HEK293 (cell line): ENCODE data around the gene TNFSF4.

Experiments
- HOXD13 ChIP-seq: sonication (generic); formaldehyde crosslinking; IDR thresholded peaks from 2 replicates; pipeline ENCODE4 v1.8.0; 2022; ENCODE audit warnings: missing genetic modification reagents, borderline replicate concordance
- INSM2 ChIP-seq: fragments of 450-650 bp; formaldehyde crosslinking; IDR thresholded peaks from 2 replicates; pipeline ENCODE4 v1.5.1; 2016; ENCODE audit warnings: missing biosample characterization, missing genetic modification characterization
- OSR2 ChIP-seq: fragments of 450-650 bp; formaldehyde crosslinking; IDR thresholded peaks from 2 replicates; pipeline ENCODE4 v1.5.1; 2016; ENCODE audit warnings: missing biosample characterization, missing genetic modification characterization
- PRDM6 ChIP-seq: fragments of 450-650 bp; formaldehyde crosslinking; IDR thresholded peaks from 2 replicates; pipeline ENCODE4 v1.5.1; 2017; ENCODE audit warnings: missing biosample characterization, missing genetic modification characterization
- WT1 ChIP-seq: fragments of 450-650 bp; formaldehyde crosslinking; IDR thresholded peaks from 2 replicates; pipeline ENCODE4 v1.5.1; 2016; ENCODE audit warnings: missing biosample characterization, missing genetic modification characterization
- ZFP3 ChIP-seq: fragments of 450-650 bp; formaldehyde crosslinking; IDR thresholded peaks from 2 replicates; pipeline ENCODE4 v1.5.1; 2016; ENCODE audit warnings: low read depth, missing biosample characterization, missing genetic modification characterization
- ZFP41 ChIP-seq: fragments of 450-650 bp; formaldehyde crosslinking; IDR thresholded peaks from 2 replicates; pipeline ENCODE4 v1.5.1; 2016; ENCODE audit warnings: missing biosample characterization, missing genetic modification characterization, borderline replicate concordance
- ZFP69B ChIP-seq: fragments of 450-650 bp; formaldehyde crosslinking; IDR thresholded peaks from 2 replicates; pipeline ENCODE4 v1.5.1; 2016; ENCODE audit warnings: missing biosample characterization, missing genetic modification characterization
- ZNF10 ChIP-seq: fragments of 450-650 bp; formaldehyde crosslinking; IDR thresholded peaks from 2 replicates; pipeline ENCODE4 v1.5.1; 2017; ENCODE audit warnings: missing biosample characterization, missing genetic modification characterization
- ZNF112 ChIP-seq: fragments of 450-650 bp; formaldehyde crosslinking; IDR thresholded peaks from 2 replicates; pipeline ENCODE4 v1.5.0; 2017; ENCODE audit warnings: missing biosample characterization, missing genetic modification characterization
- ZNF132 ChIP-seq: fragments of 450-650 bp; formaldehyde crosslinking; IDR thresholded peaks from 2 replicates; pipeline ENCODE4 v1.5.1; 2017; ENCODE audit warnings: missing biosample characterization, missing genetic modification characterization, borderline replicate concordance
- ZNF146 ChIP-seq: fragments of 450-650 bp; formaldehyde crosslinking; IDR thresholded peaks from 2 replicates; pipeline ENCODE4 v1.5.1; 2016; ENCODE audit warnings: missing biosample characterization, missing genetic modification characterization
- ZNF169 ChIP-seq: fragments of 450-650 bp; formaldehyde crosslinking; IDR thresholded peaks from 2 replicates; pipeline ENCODE4 v1.5.1; 2016; ENCODE audit warnings: missing biosample characterization, missing genetic modification characterization
- ZNF221 ChIP-seq: fragments of 450-650 bp; formaldehyde crosslinking; IDR thresholded peaks from 2 replicates; pipeline ENCODE4 v1.5.1; 2017; ENCODE audit warnings: missing biosample characterization, missing genetic modification characterization, borderline replicate concordance
- ZNF311 ChIP-seq: fragments of 450-650 bp; formaldehyde crosslinking; IDR thresholded peaks from 2 replicates; pipeline ENCODE4 v1.5.1; 2017; ENCODE audit warnings: missing biosample characterization, missing genetic modification characterization, borderline replicate concordance
- ZNF426 ChIP-seq: fragments of 450-650 bp; formaldehyde crosslinking; IDR thresholded peaks from 2 replicates; pipeline ENCODE4 v1.5.1; 2017; ENCODE audit warnings: missing biosample characterization, missing genetic modification characterization, mild to moderate bottlenecking, inconsistent platforms, moderate library complexity
- ZNF449 ChIP-seq: fragments of 450-650 bp; formaldehyde crosslinking; IDR thresholded peaks from 2 replicates; pipeline ENCODE4 v1.5.1; 2017; ENCODE audit warnings: missing biosample characterization, mild to moderate bottlenecking, missing genetic modification characterization, moderate library complexity
- ZNF544 ChIP-seq: fragments of 450-650 bp; formaldehyde crosslinking; IDR thresholded peaks from 2 replicates; pipeline ENCODE4 v1.5.0; 2017; ENCODE audit warnings: missing biosample characterization, missing genetic modification characterization
- ZNF558 ChIP-seq: fragments of 450-650 bp; formaldehyde crosslinking; IDR thresholded peaks from 2 replicates; pipeline ENCODE4 v1.5.1; 2016; ENCODE audit warnings: missing biosample characterization, missing genetic modification characterization
- ZNF777 ChIP-seq: fragments of 450-650 bp; formaldehyde crosslinking; IDR thresholded peaks from 2 replicates; pipeline ENCODE4 v1.5.1; 2017; ENCODE audit warnings: missing biosample characterization, missing genetic modification characterization, borderline replicate concordance
- ZNF791 ChIP-seq: fragments of 450-650 bp; formaldehyde crosslinking; IDR thresholded peaks from 2 replicates; pipeline ENCODE4 v1.5.1; 2016; ENCODE audit warnings: missing biosample characterization, missing genetic modification characterization
- ZNF843 ChIP-seq: fragments of 450-650 bp; formaldehyde crosslinking; IDR thresholded peaks from 2 replicates; pipeline ENCODE4 v1.5.1; 2016; ENCODE audit warnings: missing biosample characterization, missing genetic modification characterization
- ZSCAN23 ChIP-seq: fragments of 450-650 bp; formaldehyde crosslinking; IDR thresholded peaks from 2 replicates; pipeline ENCODE4 v1.5.1; 2016; ENCODE audit warnings: missing biosample characterization, missing genetic modification characterization
- TF ChIP-seq, protein P1 (sequence below): fragments of 450-650 bp; formaldehyde crosslinking; conservative IDR thresholded peaks from 2 replicates; pipeline ENCODE4 v1.5.1; 2016; ENCODE audit warnings: low read depth, missing biosample characterization, missing genetic modification characterization
- TF ChIP-seq, protein P2 (sequence below): fragments of 450-650 bp; IDR thresholded peaks from 2 replicates; pipeline ENCODE4 v1.5.1; 2018; ENCODE audit warnings: missing biosample characterization, missing genetic modification characterization
- TF ChIP-seq, protein P3 (sequence below): fragments of 450-650 bp; formaldehyde crosslinking; IDR thresholded peaks from 2 replicates; pipeline ENCODE4 v1.5.1; 2017; ENCODE audit warnings: missing biosample characterization, missing genetic modification characterization

The TNFSF4 gene

GRCh38 chr1:173190101-173190936, 16.8 kb downstream of the TNFSF4 start (continued):
- TF ChIP-seq PRDM6 (no peak), ZNF221 (tag by site-specific recombination) (no peak), ZNF843 (tag by site-specific recombination) (peak; percentile 60; the same call in 1 of the 2 replicates), OSR2 (tag by site-specific recombination) (no peak), INSM2 (no peak), ZNF426 (tag by site-specific recombination) (no peak), ZFP3 (tag by site-specific recombination) (no peak), ZNF777 (no peak), ZNF449 (tag by site-specific recombination) (no peak), ZFP41 (tag by site-specific recombination) (no peak), ZNF169 (no peak), ZNF146 (tag by site-specific recombination) (no peak), ZFP69B (0 out of 2 replicates have a peak, but pooled peaks have one; percentile 45), ZNF544 (tag by site-specific recombination) (no peak), ZNF791 (tag by site-specific recombination) (no peak), HOXD13 (CRISPR knock-in tag) (no peak), ZNF558 (tag by site-specific recombination) (0 out of 2 replicates have a peak, but pooled peaks have one; percentile 27), ZNF10 (tag by site-specific recombination) (no peak), WT1 (tag by site-specific recombination) (0 out of 2 replicates have a peak, but pooled peaks have one; percentile 11), ZNF112 (no peak), ZNF132 (no peak), ZNF311 (tag by site-specific recombination) (no peak), ZSCAN23 (tag by site-specific recombination) (no peak)
- TF ChIP-seq, protein P1, sequence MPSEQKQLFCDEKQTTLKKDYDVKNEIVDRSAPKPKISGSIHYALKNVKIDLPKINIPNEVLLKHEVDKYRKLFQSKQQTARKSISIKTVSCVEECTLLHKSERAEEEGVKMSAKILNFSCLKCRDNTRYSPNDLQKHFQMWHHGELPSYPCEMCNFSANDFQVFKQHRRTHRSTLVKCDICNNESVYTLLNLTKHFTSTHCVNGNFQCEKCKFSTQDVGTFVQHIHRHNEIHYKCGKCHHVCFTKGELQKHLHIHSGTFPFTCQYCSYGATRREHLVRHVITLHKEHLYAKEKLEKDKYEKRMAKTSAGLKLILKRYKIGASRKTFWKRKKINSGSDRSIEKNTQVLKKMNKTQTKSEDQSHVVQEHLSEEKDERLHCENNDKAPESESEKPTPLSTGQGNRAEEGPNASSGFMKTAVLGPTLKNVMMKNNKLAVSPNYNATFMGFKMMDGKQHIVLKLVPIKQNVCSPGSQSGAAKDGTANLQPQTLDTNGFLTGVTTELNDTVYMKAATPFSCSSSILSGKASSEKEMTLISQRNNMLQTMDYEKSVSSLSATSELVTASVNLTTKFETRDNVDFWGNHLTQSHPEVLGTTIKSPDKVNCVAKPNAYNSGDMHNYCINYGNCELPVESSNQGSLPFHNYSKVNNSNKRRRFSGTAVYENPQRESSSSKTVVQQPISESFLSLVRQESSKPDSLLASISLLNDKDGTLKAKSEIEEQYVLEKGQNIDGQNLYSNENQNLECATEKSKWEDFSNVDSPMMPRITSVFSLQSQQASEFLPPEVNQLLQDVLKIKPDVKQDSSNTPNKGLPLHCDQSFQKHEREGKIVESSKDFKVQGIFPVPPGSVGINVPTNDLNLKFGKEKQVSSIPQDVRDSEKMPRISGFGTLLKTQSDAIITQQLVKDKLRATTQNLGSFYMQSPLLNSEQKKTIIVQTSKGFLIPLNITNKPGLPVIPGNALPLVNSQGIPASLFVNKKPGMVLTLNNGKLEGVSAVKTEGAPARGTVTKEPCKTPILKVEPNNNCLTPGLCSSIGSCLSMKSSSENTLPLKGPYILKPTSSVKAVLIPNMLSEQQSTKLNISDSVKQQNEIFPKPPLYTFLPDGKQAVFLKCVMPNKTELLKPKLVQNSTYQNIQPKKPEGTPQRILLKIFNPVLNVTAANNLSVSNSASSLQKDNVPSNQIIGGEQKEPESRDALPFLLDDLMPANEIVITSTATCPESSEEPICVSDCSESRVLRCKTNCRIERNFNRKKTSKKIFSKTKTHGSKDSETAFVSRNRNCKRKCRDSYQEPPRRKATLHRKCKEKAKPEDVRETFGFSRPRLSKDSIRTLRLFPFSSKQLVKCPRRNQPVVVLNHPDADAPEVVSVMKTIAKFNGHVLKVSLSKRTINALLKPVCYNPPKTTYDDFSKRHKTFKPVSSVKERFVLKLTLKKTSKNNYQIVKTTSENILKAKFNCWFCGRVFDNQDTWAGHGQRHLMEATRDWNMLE (tag by site-specific recombination), result 0 out of 2 replicates have a peak, but pooled peaks have one; percentile 32
- TF ChIP-seq, protein P2, sequence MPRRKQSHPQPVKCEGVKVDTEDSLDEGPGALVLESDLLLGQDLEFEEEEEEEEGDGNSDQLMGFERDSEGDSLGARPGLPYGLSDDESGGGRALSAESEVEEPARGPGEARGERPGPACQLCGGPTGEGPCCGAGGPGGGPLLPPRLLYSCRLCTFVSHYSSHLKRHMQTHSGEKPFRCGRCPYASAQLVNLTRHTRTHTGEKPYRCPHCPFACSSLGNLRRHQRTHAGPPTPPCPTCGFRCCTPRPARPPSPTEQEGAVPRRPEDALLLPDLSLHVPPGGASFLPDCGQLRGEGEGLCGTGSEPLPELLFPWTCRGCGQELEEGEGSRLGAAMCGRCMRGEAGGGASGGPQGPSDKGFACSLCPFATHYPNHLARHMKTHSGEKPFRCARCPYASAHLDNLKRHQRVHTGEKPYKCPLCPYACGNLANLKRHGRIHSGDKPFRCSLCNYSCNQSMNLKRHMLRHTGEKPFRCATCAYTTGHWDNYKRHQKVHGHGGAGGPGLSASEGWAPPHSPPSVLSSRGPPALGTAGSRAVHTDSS (tag by site-specific recombination), result no peak
- TF ChIP-seq, protein P3, sequence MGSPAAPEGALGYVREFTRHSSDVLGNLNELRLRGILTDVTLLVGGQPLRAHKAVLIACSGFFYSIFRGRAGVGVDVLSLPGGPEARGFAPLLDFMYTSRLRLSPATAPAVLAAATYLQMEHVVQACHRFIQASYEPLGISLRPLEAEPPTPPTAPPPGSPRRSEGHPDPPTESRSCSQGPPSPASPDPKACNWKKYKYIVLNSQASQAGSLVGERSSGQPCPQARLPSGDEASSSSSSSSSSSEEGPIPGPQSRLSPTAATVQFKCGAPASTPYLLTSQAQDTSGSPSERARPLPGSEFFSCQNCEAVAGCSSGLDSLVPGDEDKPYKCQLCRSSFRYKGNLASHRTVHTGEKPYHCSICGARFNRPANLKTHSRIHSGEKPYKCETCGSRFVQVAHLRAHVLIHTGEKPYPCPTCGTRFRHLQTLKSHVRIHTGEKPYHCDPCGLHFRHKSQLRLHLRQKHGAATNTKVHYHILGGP, result no peak
